Suprapubic skin (tissue), 3 donors: Measurements from ENCODE around the gene RAX2.

ENCODE experiments used
- CTCF ChIP-seq, 2 donors: fragments of 200-600 bp in 1 of 2; fragments of 450-650 bp in 1 of 2; sonication (generic) in 1 of 2; IDR thresholded peaks; one replicate each; pipeline ENCODE4 v1.5.1; 2016 to 2019; ENCODE audit warnings: antibody characterized with exemption in 2 of 2, mild to moderate bottlenecking in 1 of 2, moderate library complexity in 1 of 2
- EP300 ChIP-seq: sonication (generic); formaldehyde crosslinking; IDR thresholded peaks from one replicate; pipeline ENCODE4 v1.6.1; 2017; ENCODE audit warnings: antibody characterized with exemption
- POLR2A ChIP-seq, 2 donors: fragments of 450-650 bp; IDR thresholded peaks; one replicate each; pipeline ENCODE4 v1.6.1; 2017; ENCODE audit warnings: antibody characterized with exemption in 2 of 2, mild to moderate bottlenecking in 2 of 2, moderate library complexity in 2 of 2

GRCh38 chr19:3725121-3725520 lies 46.9 kb downstream of the RAX2 start:
- TF ChIP-seq CTCF (IDR thresholded peaks at IDR 0.05) = no peak
- TF ChIP-seq EP300 = no peak
- no peak for TF ChIP-seq POLR2A (IDR thresholded peaks at IDR 0.05)
